Mucosa of stomach (tissue), 1 donor: ENCODE data around the gene CXCL14.

ENCODE experiments used
- H3K27me3 ChIP-seq: one replicate; pipeline ENCODE4 v1.7.0; 2013; ENCODE audit warnings: mild to moderate bottlenecking, low read length; ENCODE audit not compliant: control insufficient read depth, insufficient read depth
- H3K36me3 ChIP-seq: one replicate; pipeline ENCODE4 v1.7.0; 2013; ENCODE audit warnings: low read length; ENCODE audit not compliant: control insufficient read depth, insufficient read depth
- H3K4me1 ChIP-seq: one replicate; pipeline ENCODE4 v1.7.0; 2013; ENCODE audit warnings: mild to moderate bottlenecking, low read length; ENCODE audit not compliant: control insufficient read depth, insufficient read depth
- H3K4me3 ChIP-seq: one replicate; pipeline ENCODE4 v1.7.0; 2013; ENCODE audit warnings: low read length
- H3K9ac ChIP-seq: one replicate; pipeline ENCODE4 v1.7.0; 2013; ENCODE audit warnings: mild to moderate bottlenecking, low read length, moderate library complexity
- H3K9me3 ChIP-seq: one replicate; pipeline ENCODE4 v1.7.0; 2013; ENCODE audit warnings: mild to moderate bottlenecking, low read length, moderate library complexity; ENCODE audit not compliant: control insufficient read depth
- donor health status: Pancreatic carcinoma.

The CXCL14 gene

GRCh38 chr5:135546912-135547311 is 31.9 kb downstream of the CXCL14 start:
- Histone ChIP-seq H3K4me3 (no peak overlapping the region), H3K9ac (no peak overlapping the region), H3K4me1 (peaks cover 6% of the 10 kb centered on the region), H3K36me3 (no peaks in the 10 kb centered on the region), H3K27me3 (peaks cover 88% of the 10 kb centered on the region), H3K9me3 (no peaks in the 10 kb centered on the region)

GRCh38 chr5:135546101-135546500 is 32.7 kb downstream of the CXCL14 start:
- no peak overlapping the region for H3K4me3 ChIP-seq
- H3K9ac ChIP-seq = no peak overlapping the region
- H3K4me1 ChIP-seq = peaks cover 6% of the 10 kb centered on the region
- no peaks in the 10 kb centered on the region for H3K9me3 ChIP-seq
- H3K27me3 ChIP-seq = peaks cover 93% of the 10 kb centered on the region
- H3K36me3 ChIP-seq = no peaks in the 10 kb centered on the region

- no peak overlapping the region for H3K4me3 ChIP-seq
- peaks cover 6% of the 10 kb centered on the region for H3K4me1 ChIP-seq
- H3K9ac ChIP-seq = no peak overlapping the region
- H3K36me3 ChIP-seq = no peaks in the 10 kb centered on the region
- H3K27me3 ChIP-seq = peaks cover 94% of the 10 kb centered on the region
- H3K9me3 ChIP-seq = no peaks in the 10 kb centered on the region
Measured at GRCh38 chr5:135545099-135545498, 33.7 kb downstream of the CXCL14 start.

GRCh38 chr5:135543485-135544304 is 35.1 kb downstream of the CXCL14 start:
- H3K9me3 ChIP-seq = no peaks in the 10 kb centered on the region
- peak overlapping the region; percentile 58 for H3K4me3 ChIP-seq
- H3K4me1 ChIP-seq = peaks cover 6% of the 10 kb centered on the region
- H3K27me3 ChIP-seq = peaks cover 95% of the 10 kb centered on the region
- H3K36me3 ChIP-seq = no peaks in the 10 kb centered on the region
- H3K9ac ChIP-seq = peak overlapping the region; percentile 13

- Histone ChIP-seq H3K36me3 (no peaks in the 10 kb centered on the region), H3K27me3 (peaks cover 95% of the 10 kb centered on the region), H3K4me1 (peaks cover 6% of the 10 kb centered on the region), H3K4me3 (no peak overlapping the region), H3K9ac (peak overlapping the region; percentile 13), H3K9me3 (no peaks in the 10 kb centered on the region)
Measured at GRCh38 chr5:135543001-135543484, 35.7 kb downstream of the CXCL14 start.

GRCh38 chr5:135541807-135542502 is 36.8 kb downstream of the CXCL14 start:
- no peaks in the 10 kb centered on the region for H3K36me3 ChIP-seq
- H3K9ac ChIP-seq = no peak overlapping the region
- peaks cover 93% of the 10 kb centered on the region for H3K27me3 ChIP-seq
- peaks cover 6% of the 10 kb centered on the region for H3K4me1 ChIP-seq
- H3K9me3 ChIP-seq = no peaks in the 10 kb centered on the region
- H3K4me3 ChIP-seq = no peak overlapping the region

GRCh38 chr5:135539430-135540005 is 39.3 kb downstream of the CXCL14 start:
- no peaks in the 10 kb centered on the region for H3K9me3 ChIP-seq
- no peak overlapping the region for H3K9ac ChIP-seq
- H3K4me3 ChIP-seq = no peak overlapping the region
- H3K27me3 ChIP-seq = peaks cover 92% of the 10 kb centered on the region
- no peaks in the 10 kb centered on the region for H3K36me3 ChIP-seq
- peaks cover 12% of the 10 kb centered on the region for H3K4me1 ChIP-seq

GRCh38 chr5:135538261-135538660 is 40.5 kb downstream of the CXCL14 start:
- Histone ChIP-seq H3K4me3 (no peak overlapping the region), H3K9ac (no peak overlapping the region), H3K9me3 (no peaks in the 10 kb centered on the region), H3K27me3 (peaks cover 92% of the 10 kb centered on the region), H3K4me1 (peaks cover 6% of the 10 kb centered on the region), H3K36me3 (no peaks in the 10 kb centered on the region)

- Histone ChIP-seq H3K27me3 (peaks cover 92% of the 10 kb centered on the region), H3K4me1 (peaks cover 6% of the 10 kb centered on the region), H3K9ac (no peak overlapping the region), H3K4me3 (no peak overlapping the region), H3K9me3 (no peaks in the 10 kb centered on the region), H3K36me3 (no peaks in the 10 kb centered on the region)
Measured at GRCh38 chr5:135537745-135538144, 41.0 kb downstream of the CXCL14 start.

- H3K9me3 ChIP-seq = no peaks in the 10 kb centered on the region
- no peak overlapping the region for H3K4me3 ChIP-seq
- H3K4me1 ChIP-seq = peaks cover 6% of the 10 kb centered on the region
- peaks cover 92% of the 10 kb centered on the region for H3K27me3 ChIP-seq
- no peak overlapping the region for H3K9ac ChIP-seq
- no peaks in the 10 kb centered on the region for H3K36me3 ChIP-seq
Measured at GRCh38 chr5:135537271-135537670, 41.5 kb downstream of the CXCL14 start.

- H3K4me1 ChIP-seq = peaks cover 6% of the 10 kb centered on the region
- no peak within 1 kb of the TSS for H3K4me3 ChIP-seq
- peaks cover 91% of the 10 kb centered on the region for H3K27me3 ChIP-seq
- H3K9ac ChIP-seq = no peak within 1 kb of the TSS
- no peaks in the 10 kb centered on the region for H3K9me3 ChIP-seq
- H3K36me3 ChIP-seq = no peaks in the 10 kb centered on the region
Measured at GRCh38 chr5:135535820-135536801, 42.7 kb downstream of the CXCL14 start, which contains the start of gene NEUROG1. Gene NEUROG1, minus strand, starts transcription at chr5:135535964. Its CDS starts 274 bp downstream, at chr5:135535690.
